Skeletal muscle cell (primary cell): ENCODE measurements around the gene CTNNA2.

ENCODE experiments used
- DNase-seq: peaks from one replicate; pipeline ENCODE4 v3.0.0-alpha.2; 2010; ENCODE audit warnings: low read depth
- H3K4me3 ChIP-seq: 2 replicates; pipeline ENCODE4 v1.5.1; 2011; ENCODE audit warnings: low read depth, mild to moderate bottlenecking, control low read depth, low read length, moderate library complexity

The CTNNA2 gene

GRCh38 chr2:80610108-80610507, 1097.3 kb downstream of the CTNNA2 start:
- H3K4me3 ChIP-seq: no peak overlapping the region
- DNase-seq: no peak

GRCh38 chr2:80621656-80622055, 1108.8 kb downstream of the CTNNA2 start:
- no peak for DNase-seq
- H3K4me3 ChIP-seq: no peak overlapping the region

- no peak for DNase-seq
- H3K4me3 ChIP-seq: no peak overlapping the region
These were observed 1111.2 kb downstream of the CTNNA2 start for GRCh38 chr2:80624062-80624461.

GRCh38 chr2:80634590-80634989, 1121.7 kb downstream of the CTNNA2 start:
- DNase-seq: no peak
- no peak overlapping the region for H3K4me3 ChIP-seq

GRCh38 chr2:80638783-80639182, 1125.9 kb downstream of the CTNNA2 start:
- H3K4me3 ChIP-seq: no peak overlapping the region
- no peak for DNase-seq

- no peak overlapping the region for H3K4me3 ChIP-seq
- no peak for DNase-seq
These were observed 1129.6 kb downstream of the CTNNA2 start for GRCh38 chr2:80642465-80642864.

GRCh38 chr2:80643598-80643997, 1130.7 kb downstream of the CTNNA2 start:
- DNase-seq: no peak
- no peak overlapping the region for H3K4me3 ChIP-seq

- DNase-seq: no peak
- no peak overlapping the region for H3K4me3 ChIP-seq
These were observed 1138.6 kb downstream of the CTNNA2 start for GRCh38 chr2:80651435-80651834.

- H3K4me3 ChIP-seq: no peak overlapping the region
- DNase-seq: no peak
These were observed 1142.4 kb downstream of the CTNNA2 start for GRCh38 chr2:80655265-80655664.

- DNase-seq: no peak
- H3K4me3 ChIP-seq: no peak overlapping the region
These were observed 1157.9 kb downstream of the CTNNA2 start for GRCh38 chr2:80670763-80671162.

GRCh38 chr2:80687524-80687923, 1174.7 kb downstream of the CTNNA2 start:
- H3K4me3 ChIP-seq: no peak overlapping the region
- DNase-seq: no peak

GRCh38 chr2:80689106-80689505, 1176.3 kb downstream of the CTNNA2 start:
- no peak for DNase-seq
- no peak overlapping the region for H3K4me3 ChIP-seq
